ENCODE measurements around the gene LCE4A. TPM values are rescaled to one million over a fixed set of nuclear protein-coding genes. Genes with fewer than 3 reads are reported as not detected.
"Not testable (repeated sequence)": the region's sequence is repeated elsewhere in the genome, so short reads cannot be mapped to it uniquely, and the experiment has no call there.

LCE4A gene
- total RNA-seq, 1 donor from 2014 or later: not detected

DNA sequence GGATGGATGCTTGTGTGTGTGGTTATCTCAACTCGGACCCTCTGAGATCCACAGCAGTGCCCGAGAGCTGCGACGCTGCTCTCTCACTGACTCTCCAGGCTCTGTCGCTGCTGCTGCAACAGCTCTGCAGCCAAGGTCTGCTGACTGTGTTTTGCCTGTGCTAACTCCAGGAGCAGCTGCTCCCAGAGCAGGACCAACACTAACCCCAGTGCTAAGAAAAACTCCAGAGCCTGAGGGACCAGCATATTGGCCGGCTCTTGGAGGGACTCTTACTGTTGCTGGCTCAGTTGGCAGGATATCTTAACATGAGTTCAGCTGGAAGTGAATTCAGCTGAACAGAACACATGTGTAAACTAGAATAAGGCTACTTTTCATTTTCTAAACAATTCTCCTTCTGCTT, 28.5 kb upstream of the LCE4A start:
- Mint-ChIP-seq H3K4me1 (ENCODE audit: unreplicated experiment) (no peaks in the 10 kb centered on the region), H3K4me3 (no peak overlapping the region), H3K27me3 (no peaks in the 10 kb centered on the region), H3K36me3 (no peaks in the 10 kb centered on the region), H3K9me3 (no peaks in the 10 kb centered on the region), H3K27ac (no peak overlapping the region)
- TF ChIP-seq, protein P1, sequence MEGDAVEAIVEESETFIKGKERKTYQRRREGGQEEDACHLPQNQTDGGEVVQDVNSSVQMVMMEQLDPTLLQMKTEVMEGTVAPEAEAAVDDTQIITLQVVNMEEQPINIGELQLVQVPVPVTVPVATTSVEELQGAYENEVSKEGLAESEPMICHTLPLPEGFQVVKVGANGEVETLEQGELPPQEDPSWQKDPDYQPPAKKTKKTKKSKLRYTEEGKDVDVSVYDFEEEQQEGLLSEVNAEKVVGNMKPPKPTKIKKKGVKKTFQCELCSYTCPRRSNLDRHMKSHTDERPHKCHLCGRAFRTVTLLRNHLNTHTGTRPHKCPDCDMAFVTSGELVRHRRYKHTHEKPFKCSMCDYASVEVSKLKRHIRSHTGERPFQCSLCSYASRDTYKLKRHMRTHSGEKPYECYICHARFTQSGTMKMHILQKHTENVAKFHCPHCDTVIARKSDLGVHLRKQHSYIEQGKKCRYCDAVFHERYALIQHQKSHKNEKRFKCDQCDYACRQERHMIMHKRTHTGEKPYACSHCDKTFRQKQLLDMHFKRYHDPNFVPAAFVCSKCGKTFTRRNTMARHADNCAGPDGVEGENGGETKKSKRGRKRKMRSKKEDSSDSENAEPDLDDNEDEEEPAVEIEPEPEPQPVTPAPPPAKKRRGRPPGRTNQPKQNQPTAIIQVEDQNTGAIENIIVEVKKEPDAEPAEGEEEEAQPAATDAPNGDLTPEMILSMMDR (conservative IDR thresholded peaks at IDR 0.05): no peak
- no peak for DNase-seq (ENCODE audit: extremely low spot score, unreplicated experiment)

- H3K9me3 Mint-ChIP-seq: no peaks in the 10 kb centered on the region
- TF ChIP-seq, protein P1 (conservative IDR thresholded peaks at IDR 0.05): no peak
These were observed 26.3 kb upstream of the LCE4A start for GRCh38 chr1:152681616-152682015.

DNA sequence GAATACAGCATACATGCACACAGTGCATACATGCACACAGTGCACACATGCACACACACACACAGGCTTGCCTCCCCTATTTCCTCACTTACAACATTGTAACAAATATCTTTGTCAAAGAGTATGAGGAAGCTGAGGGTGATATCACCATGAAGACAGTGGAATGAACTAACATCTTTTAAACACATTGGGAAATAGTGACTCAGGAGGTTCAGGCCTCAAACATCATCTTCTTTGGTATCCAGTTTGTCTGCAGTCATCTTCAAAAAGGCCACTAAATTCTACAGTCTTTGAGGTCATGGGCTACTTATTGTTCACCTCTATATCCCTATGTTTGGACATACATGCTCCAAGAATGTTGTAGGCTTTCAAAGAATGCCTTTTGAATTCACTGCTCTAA, 24.1 kb upstream of the LCE4A start:
- H3K4me3 Mint-ChIP-seq: no peak overlapping the region
- H3K4me1 Mint-ChIP-seq (ENCODE audit: unreplicated experiment): no peaks in the 10 kb centered on the region
- no peak for DNase-seq (ENCODE audit: extremely low spot score, unreplicated experiment)
- H3K36me3 Mint-ChIP-seq: no peaks in the 10 kb centered on the region
- no peaks in the 10 kb centered on the region for H3K27me3 Mint-ChIP-seq
- H3K27ac Mint-ChIP-seq: no peak overlapping the region
- TF ChIP-seq, protein P1 (conservative IDR thresholded peaks at IDR 0.05): no peak
- H3K9me3 Mint-ChIP-seq: peaks cover 5% of the 10 kb centered on the region

More at GRCh38 chr1:152681616-152682015, 26.3 kb upstream of the LCE4A start:
- Mint-ChIP-seq H3K4me3 (no peak overlapping the region), H3K36me3 (no peaks in the 10 kb centered on the region), H3K4me1 (ENCODE audit: unreplicated experiment) (no peaks in the 10 kb centered on the region), H3K27me3 (no peaks in the 10 kb centered on the region), H3K27ac (no peak overlapping the region)
- no peak for DNase-seq (ENCODE audit: extremely low spot score, unreplicated experiment)

DNA sequence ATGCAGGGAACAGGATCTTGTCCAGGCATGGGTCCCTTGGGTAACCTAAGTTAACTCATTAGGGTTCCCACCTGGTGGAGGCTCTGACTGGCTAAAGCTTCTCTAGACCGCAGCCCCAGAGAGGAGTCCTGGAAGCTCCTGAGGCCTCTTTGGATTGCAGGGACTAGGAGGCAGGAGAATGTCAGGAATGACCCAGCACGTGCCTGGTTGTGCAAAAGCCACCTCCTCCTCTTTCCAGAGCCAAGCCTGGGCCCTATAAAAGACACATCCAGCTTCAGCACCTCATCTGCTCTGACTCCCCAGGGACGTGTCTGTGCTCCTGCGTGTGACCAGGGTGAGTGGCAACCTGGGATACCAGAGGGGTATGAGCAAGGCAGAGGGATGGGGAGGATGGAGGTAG, 22.1 kb upstream of the LCE4A start, which contains the start of gene LCE2B:
Gene LCE2B, plus strand, starts transcription at position 301 of the 400 bp plus-strand sequence. CDS start 721 bp downstream, outside the sequence.
- H3K4me3 Mint-ChIP-seq; H3K9me3 Mint-ChIP-seq; H3K36me3 Mint-ChIP-seq; H3K27ac Mint-ChIP-seq; H3K4me1 Mint-ChIP-seq (ENCODE audit: unreplicated experiment); H3K27me3 Mint-ChIP-seq; DNase-seq (ENCODE audit: extremely low spot score, unreplicated experiment): not testable (repeated sequence)

DNA sequence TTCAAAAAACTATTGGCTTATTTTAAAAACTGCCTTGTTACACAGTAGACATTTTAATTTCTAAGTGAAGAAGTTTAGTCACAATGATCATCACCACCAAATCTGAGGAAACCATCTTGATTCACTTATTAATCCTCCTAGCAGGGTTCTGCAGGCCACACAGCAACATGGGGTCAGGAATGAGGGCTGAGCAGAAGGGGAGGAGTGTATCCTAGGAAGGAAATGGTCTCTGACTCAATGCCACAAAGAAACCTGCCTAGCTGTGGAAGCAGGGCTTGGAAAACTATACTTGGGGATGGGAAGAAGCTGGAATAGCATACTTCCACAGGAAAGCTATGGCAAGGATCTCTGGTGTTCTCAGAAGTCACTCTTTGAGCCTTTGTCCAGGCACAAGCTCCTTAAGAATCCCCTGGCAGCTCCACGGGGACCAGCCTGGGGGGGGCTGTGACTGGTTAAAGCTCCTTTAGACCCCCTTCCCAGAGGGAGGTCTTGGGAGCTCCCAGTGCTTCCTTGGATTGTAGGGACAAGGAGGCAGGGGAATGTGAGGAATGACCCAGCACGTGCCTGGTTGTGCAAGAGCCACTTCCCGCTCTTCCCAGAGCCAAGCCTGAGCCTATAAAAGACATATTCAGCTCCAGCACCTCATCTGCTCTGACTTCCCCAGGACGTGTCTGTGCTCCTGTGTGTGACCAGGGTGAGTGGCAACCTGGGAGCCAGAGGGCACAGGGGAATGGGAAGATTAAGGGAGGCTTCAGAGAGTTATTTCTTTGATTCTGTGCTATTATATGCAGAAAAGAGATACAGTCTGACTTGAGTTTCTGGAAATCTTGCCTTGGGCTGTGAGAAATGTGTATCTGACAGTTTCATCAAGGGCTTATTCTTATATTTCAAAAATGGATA, 10.0 kb upstream of the LCE4A start, which contains the start of gene LCE2A:
Gene LCE2A, plus strand, starts transcription at position 645 of the 900 bp plus-strand sequence. CDS start 557 bp downstream, outside the sequence.
- H3K4me3 Mint-ChIP-seq: no peak within 1 kb of the TSS
- H3K36me3 Mint-ChIP-seq: no peaks in the 10 kb centered on the region
- TF ChIP-seq, protein P1 (conservative IDR thresholded peaks at IDR 0.05): no peak
- no peaks in the 10 kb centered on the region for H3K27me3 Mint-ChIP-seq
- no peak within 1 kb of the TSS for H3K27ac Mint-ChIP-seq
- H3K9me3 Mint-ChIP-seq: peaks cover 4% of the 10 kb centered on the region
- no peak for DNase-seq (ENCODE audit: extremely low spot score, unreplicated experiment)
- no peaks in the 10 kb centered on the region for H3K4me1 Mint-ChIP-seq (ENCODE audit: unreplicated experiment)

DNA sequence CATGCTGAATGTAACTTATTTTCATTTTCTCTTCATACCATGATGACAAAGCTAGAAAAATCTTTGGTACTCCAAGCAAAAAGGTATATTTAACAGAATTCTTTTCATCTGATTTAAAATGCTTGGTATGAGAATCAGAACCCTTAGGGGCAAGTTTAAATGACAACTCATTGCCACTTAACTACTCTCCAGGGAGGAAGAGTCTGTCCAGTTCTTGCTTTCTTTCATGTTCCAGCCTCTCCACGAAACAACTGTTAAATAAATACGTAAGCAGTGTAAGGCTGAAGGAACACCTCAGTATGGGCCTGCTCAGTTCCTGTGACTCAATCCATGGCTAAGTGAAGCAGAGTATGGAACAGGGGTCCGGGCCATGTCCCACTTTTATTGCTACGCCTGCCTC, 8.2 kb upstream of the LCE4A start:
- H3K27me3 Mint-ChIP-seq: no peaks in the 10 kb centered on the region
- TF ChIP-seq, protein P1 (conservative IDR thresholded peaks at IDR 0.05): no peak
- H3K4me3 Mint-ChIP-seq: no peak overlapping the region
- no peaks in the 10 kb centered on the region for H3K36me3 Mint-ChIP-seq
- DNase-seq (ENCODE audit: extremely low spot score, unreplicated experiment): no peak
- H3K27ac Mint-ChIP-seq: no peak overlapping the region
- H3K9me3 Mint-ChIP-seq: peaks cover 9% of the 10 kb centered on the region
- H3K4me1 Mint-ChIP-seq (ENCODE audit: unreplicated experiment): no peaks in the 10 kb centered on the region

Data from type B pancreatic cell (in vitro differentiated cells).